Activated naive CD8-positive, alpha-beta T cell treated with anti-CD3 and anti-CD28 coated beads, Interleukin-2, amount 50 U/mL, for 24 hours (primary cell): Measurements from ENCODE around the gene KDM5A.
A peak's percentile ranks its signal among the peaks of the same experiment; 100 is the strongest.
"Not testable (repeated sequence)": the region's sequence is repeated elsewhere in the genome, so short reads cannot be mapped to it uniquely, and the experiment has no call there.

Source experiments
- ATAC-seq: fragments of 150-1000 bp; cut with Tn5 transposase; one replicate; pipeline ENCODE4 v1.10.0; 2021
- DNase-seq: peaks from one replicate; pipeline ENCODE4 v3.0.0; 2021
- H3K27ac Mint-ChIP-seq: one replicate; pipeline ENCODE4 v1.8.0; 2021; ENCODE audit warnings: mild to moderate bottlenecking, mixed read lengths
- H3K27me3 Mint-ChIP-seq: one replicate; pipeline ENCODE4 v1.8.0; 2021; ENCODE audit warnings: mixed read lengths
- H3K36me3 Mint-ChIP-seq: one replicate; pipeline ENCODE4 v1.8.0; 2021; ENCODE audit warnings: low read depth, mixed read lengths
- H3K4me1 Mint-ChIP-seq: one replicate; pipeline ENCODE4 v1.8.0; 2021; ENCODE audit warnings: mixed read lengths
- H3K4me3 Mint-ChIP-seq: one replicate; pipeline ENCODE4 v1.8.0; 2021; ENCODE audit warnings: mild to moderate bottlenecking, moderate library complexity, mixed read lengths
- H3K9me3 Mint-ChIP-seq: one replicate; pipeline ENCODE4 v1.8.0; 2021; ENCODE audit warnings: mixed read lengths

The KDM5A gene

DNA sequence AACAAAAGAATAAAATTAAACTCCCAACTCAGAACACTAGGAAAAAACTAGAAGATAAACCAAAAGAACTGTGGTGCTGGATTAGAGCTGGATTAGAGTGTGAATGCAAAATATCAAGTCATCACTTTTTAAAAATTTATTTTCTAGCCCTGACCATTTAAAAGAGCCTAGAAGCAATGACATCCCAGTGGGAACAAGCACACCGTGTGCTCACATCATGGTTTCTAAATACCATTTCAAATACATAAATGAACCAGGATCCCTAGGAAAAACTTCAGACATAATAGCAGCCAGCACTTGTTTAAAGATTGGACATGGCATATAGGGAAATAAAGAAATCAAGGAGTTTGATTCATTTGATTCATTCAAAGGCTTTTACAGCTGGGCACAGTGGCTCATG is 30.0 kb downstream of the KDM5A start:
- no peak for DNase-seq
- ATAC-seq = no peak
- H3K27me3 Mint-ChIP-seq = no peaks in the 10 kb centered on the region
- H3K4me1 Mint-ChIP-seq = peaks cover 14% of the 10 kb centered on the region
- no peak overlapping the region for H3K27ac Mint-ChIP-seq
- H3K9me3 Mint-ChIP-seq = no peaks in the 10 kb centered on the region
- H3K36me3 Mint-ChIP-seq = peaks cover 66% of the 10 kb centered on the region
- H3K4me3 Mint-ChIP-seq = no peak overlapping the region

- Mint-ChIP-seq H3K36me3 (peaks cover 63% of the 10 kb centered on the region), H3K4me1 (peaks cover 12% of the 10 kb centered on the region), H3K9me3 (no peaks in the 10 kb centered on the region), H3K27ac (peak overlapping the region; percentile 27), H3K4me3 (no peak overlapping the region), H3K27me3 (no peaks in the 10 kb centered on the region)
- ATAC-seq (no peak), DNase-seq (no peak)
These were observed 32.7 kb downstream of the KDM5A start for GRCh38 chr12:356276-356988.

- not testable (repeated sequence) for H3K4me1 Mint-ChIP-seq, H3K27ac Mint-ChIP-seq, DNase-seq, H3K27me3 Mint-ChIP-seq, ATAC-seq, H3K9me3 Mint-ChIP-seq, H3K4me3 Mint-ChIP-seq
- H3K36me3 Mint-ChIP-seq = peaks cover 62% of the 10 kb centered on the region
These were observed 37.9 kb downstream of the KDM5A start for GRCh38 chr12:351197-351596.

- not testable (repeated sequence) for H3K27ac Mint-ChIP-seq, H3K27me3 Mint-ChIP-seq, ATAC-seq, H3K4me3 Mint-ChIP-seq, H3K9me3 Mint-ChIP-seq, DNase-seq
- Mint-ChIP-seq H3K36me3 (peaks cover 61% of the 10 kb centered on the region), H3K4me1 (peaks cover 19% of the 10 kb centered on the region)
These were observed 39.5 kb downstream of the KDM5A start for GRCh38 chr12:349625-350024.

DNA sequence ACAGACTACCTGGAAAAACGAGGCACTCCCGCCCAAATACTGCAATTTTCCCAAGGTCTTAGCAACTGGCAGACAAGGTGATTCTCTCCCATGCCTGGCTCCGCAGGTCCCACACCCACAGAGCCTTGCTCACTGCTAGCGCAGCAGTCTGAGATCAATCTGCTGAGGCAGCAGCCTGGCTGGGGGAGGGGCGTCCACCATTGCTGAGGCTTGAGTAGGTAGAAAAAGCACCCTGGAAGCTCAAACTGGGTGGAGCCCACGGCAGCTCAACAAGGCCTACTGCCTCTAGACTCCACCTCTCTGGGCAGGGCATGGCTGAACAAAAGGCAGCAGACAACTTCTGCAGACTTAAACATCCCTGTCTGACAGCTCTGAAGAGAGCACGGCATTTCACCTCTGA is 46.1 kb downstream of the KDM5A start:
- not testable (repeated sequence) for H3K27me3 Mint-ChIP-seq, DNase-seq, H3K27ac Mint-ChIP-seq

GRCh38 chr12:337039-337438 is 52.1 kb downstream of the KDM5A start:
- ATAC-seq (no peak), DNase-seq (no peak)
- H3K9me3 Mint-ChIP-seq = no peaks in the 10 kb centered on the region
- no peaks in the 10 kb centered on the region for H3K27me3 Mint-ChIP-seq
- H3K4me3 Mint-ChIP-seq = no peak overlapping the region
- no peak overlapping the region for H3K27ac Mint-ChIP-seq
- H3K4me1 Mint-ChIP-seq = peaks cover 5% of the 10 kb centered on the region
- peaks cover 51% of the 10 kb centered on the region for H3K36me3 Mint-ChIP-seq

More for the DNA sequence above, 46.1 kb downstream of the KDM5A start:
- peaks cover 30% of the 10 kb centered on the region for H3K4me1 Mint-ChIP-seq
- not testable (repeated sequence) for H3K4me3 Mint-ChIP-seq, H3K9me3 Mint-ChIP-seq, ATAC-seq
- H3K36me3 Mint-ChIP-seq = peaks cover 72% of the 10 kb centered on the region

- Mint-ChIP-seq H3K27me3 (no peaks in the 10 kb centered on the region), H3K36me3 (peaks cover 37% of the 10 kb centered on the region)
- no peak for ATAC-seq
These were observed 55.0 kb downstream of the KDM5A start for GRCh38 chr12:334125-334524.

DNA sequence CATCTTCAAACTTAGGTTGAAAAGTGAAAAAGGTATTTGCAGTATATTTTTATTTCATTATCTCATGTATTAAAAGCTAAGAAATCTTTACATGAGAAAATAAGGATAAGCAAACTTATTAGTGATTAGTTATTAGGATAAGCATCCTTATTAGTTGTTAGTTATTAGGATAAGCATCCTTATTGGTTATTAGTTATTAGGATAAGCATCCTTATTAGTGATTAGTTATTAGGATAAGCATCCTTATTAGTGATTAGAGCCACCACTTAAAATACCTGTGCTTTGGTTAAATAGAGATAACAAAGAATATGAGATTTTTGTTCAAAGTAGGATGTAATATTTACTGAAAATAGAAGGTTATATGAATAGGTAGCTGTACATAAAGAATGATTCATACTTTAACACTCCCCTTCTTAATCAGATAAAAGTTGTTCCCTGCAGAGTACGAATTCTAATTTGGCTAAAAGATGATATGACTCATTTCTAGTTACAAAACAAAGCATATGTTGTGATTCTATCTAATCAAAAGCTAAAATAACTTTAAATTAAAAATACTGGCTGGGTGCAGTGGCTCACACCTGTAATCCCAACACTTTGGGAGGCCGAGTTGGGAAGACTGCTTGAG is 56.4 kb downstream of the KDM5A start:
- DNase-seq (no peak), ATAC-seq (no peak)
- Mint-ChIP-seq H3K9me3 (no peaks in the 10 kb centered on the region), H3K4me1 (peaks cover 3% of the 10 kb centered on the region), H3K27ac (no peak overlapping the region), H3K4me3 (no peak overlapping the region), H3K27me3 (no peaks in the 10 kb centered on the region), H3K36me3 (peaks cover 35% of the 10 kb centered on the region)

More at GRCh38 chr12:334125-334524, 55.0 kb downstream of the KDM5A start:
- DNase-seq = no peak
- no peak overlapping the region for H3K27ac Mint-ChIP-seq
- H3K9me3 Mint-ChIP-seq = no peaks in the 10 kb centered on the region
- H3K4me1 Mint-ChIP-seq = peaks cover 3% of the 10 kb centered on the region
- no peak overlapping the region for H3K4me3 Mint-ChIP-seq

DNA sequence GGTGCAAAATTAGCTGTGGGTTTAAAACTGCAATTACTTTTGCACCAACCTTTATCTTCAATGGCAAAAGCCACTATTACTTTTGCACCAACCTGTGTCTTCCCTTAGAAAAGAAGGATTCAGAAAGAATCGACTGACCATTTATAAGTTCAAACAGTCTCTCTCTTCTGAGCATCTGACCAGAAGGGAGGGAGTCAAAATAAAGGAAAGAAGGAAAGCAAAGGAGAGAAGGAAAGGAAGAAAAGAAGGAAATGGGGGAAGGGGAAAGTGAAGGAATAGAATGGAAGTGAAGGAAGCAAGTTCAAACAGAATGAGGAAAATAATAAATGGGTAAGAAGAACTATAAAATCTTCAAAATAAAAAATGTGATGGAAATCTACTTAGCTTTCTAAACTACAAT is 57.8 kb downstream of the KDM5A start:
- Mint-ChIP-seq H3K27ac (no peak overlapping the region), H3K9me3 (no peaks in the 10 kb centered on the region), H3K4me3 (no peak overlapping the region), H3K4me1 (peaks cover 7% of the 10 kb centered on the region), H3K36me3 (peaks cover 34% of the 10 kb centered on the region), H3K27me3 (no peaks in the 10 kb centered on the region)
- DNase-seq (no peak), ATAC-seq (no peak)

GRCh38 chr12:325906-326305 is 63.2 kb downstream of the KDM5A start:
- DNase-seq (no peak), ATAC-seq (peak; percentile 36)
- peaks cover 38% of the 10 kb centered on the region for H3K36me3 Mint-ChIP-seq
- H3K4me1 Mint-ChIP-seq = peaks cover 10% of the 10 kb centered on the region
- peak overlapping the region; percentile 38 for H3K27ac Mint-ChIP-seq
- H3K27me3 Mint-ChIP-seq = no peaks in the 10 kb centered on the region
- H3K4me3 Mint-ChIP-seq = no peak overlapping the region
- H3K9me3 Mint-ChIP-seq = no peaks in the 10 kb centered on the region

DNA sequence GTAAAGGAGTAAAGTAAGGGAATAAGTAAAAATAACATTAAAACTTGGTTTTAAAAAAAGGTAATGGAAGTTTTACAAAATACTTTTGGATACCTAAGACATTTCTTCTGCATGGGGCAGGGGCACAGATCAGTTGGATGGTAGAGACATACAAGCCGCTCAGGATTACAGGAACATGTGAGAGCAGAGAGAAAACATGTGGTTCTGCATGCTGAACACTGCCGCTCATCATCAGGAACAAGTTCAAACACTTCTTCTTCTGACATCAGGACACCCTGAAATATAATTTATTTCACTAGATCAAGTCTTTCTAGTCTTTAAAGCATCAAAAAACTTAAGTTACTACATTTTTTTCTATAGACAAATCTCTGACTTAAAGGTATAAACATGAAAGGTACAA is 65.6 kb downstream of the KDM5A start:
- Mint-ChIP-seq H3K9me3 (no peaks in the 10 kb centered on the region), H3K27ac (no peak overlapping the region), H3K36me3 (peaks cover 51% of the 10 kb centered on the region), H3K27me3 (no peaks in the 10 kb centered on the region), H3K4me3 (no peak overlapping the region), H3K4me1 (peaks cover 10% of the 10 kb centered on the region)
- DNase-seq (no peak), ATAC-seq (no peak)

DNA sequence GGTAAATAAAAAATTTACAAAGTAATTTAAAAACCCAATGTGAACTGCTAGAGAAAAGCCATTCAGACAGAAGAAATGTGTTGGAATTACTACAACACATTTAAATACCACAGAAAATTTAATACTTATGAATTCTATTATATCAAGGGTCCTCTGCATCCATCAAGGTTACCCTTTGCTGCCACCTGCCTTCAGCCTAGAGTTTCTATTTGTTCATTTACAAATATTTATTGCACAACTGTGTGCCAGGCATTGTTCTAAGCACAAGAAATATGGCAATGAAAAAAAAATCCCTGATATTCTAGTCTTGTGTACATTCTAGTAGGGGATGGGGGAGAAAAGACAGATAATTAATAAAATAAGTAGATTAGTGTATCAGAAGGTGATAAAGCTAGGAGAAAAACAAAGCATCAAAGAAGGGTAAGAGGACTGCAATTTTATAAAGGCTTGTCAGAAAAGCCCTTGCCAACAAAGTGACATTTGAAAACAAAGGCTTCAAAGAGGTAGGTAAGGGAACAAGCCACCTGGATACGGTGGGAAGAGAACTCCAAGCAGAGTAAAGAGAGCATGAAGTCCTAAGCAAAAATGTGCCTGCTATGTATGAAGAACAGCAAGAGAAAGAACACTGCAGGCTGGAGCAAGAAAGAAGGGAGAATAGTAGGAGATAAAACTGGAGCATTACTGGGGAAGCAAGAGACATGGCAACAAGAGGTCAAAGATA is 67.4 kb downstream of the KDM5A start:
- peaks cover 61% of the 10 kb centered on the region for H3K36me3 Mint-ChIP-seq
- ATAC-seq (no peak), DNase-seq (no peak)
- peaks cover 7% of the 10 kb centered on the region for H3K4me1 Mint-ChIP-seq
- no peaks in the 10 kb centered on the region for H3K27me3 Mint-ChIP-seq
- peak overlapping the region; percentile 25 for H3K27ac Mint-ChIP-seq
- no peaks in the 10 kb centered on the region for H3K9me3 Mint-ChIP-seq
- H3K4me3 Mint-ChIP-seq = no peak overlapping the region

- Mint-ChIP-seq H3K36me3 (peaks cover 63% of the 10 kb centered on the region), H3K9me3 (no peaks in the 10 kb centered on the region), H3K4me3 (no peak overlapping the region), H3K27ac (no peak overlapping the region), H3K27me3 (no peaks in the 10 kb centered on the region), H3K4me1 (peaks cover 3% of the 10 kb centered on the region)
- DNase-seq = no peak
- ATAC-seq = no peak
These were observed 70.2 kb downstream of the KDM5A start for GRCh38 chr12:318759-319515.

DNA sequence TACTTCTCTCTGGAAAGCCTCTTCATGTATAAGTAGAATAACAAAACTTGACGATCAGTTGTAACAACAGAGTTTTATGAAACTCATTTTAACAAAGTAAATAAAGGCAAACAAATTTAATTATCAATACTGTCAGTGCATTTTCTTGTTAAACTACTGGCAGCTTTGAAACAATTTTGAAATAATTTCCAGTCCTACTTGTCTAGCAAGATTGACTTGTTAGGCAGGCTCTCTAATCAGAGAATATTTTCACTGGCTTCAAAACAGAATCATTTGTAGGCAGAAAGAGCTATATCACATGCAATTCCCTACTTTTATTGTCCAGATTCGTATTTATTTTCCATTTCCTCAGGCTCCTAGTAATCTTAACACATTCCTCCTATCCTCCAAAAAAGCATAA is 80.6 kb downstream of the KDM5A start:
- H3K9me3 Mint-ChIP-seq = no peaks in the 10 kb centered on the region
- ATAC-seq = no peak
- peaks cover 7% of the 10 kb centered on the region for H3K4me1 Mint-ChIP-seq
- no peak overlapping the region for H3K27ac Mint-ChIP-seq
- peaks cover 72% of the 10 kb centered on the region for H3K36me3 Mint-ChIP-seq
- H3K4me3 Mint-ChIP-seq = no peak overlapping the region
- no peak for DNase-seq
- H3K27me3 Mint-ChIP-seq = no peaks in the 10 kb centered on the region
